ENCODE measurements around the gene REX1BD.

- TF ChIP-seq CTCF (IDR thresholded peaks at IDR 0.05) (no peak), ZFX (IDR thresholded peaks at IDR 0.05; ENCODE audit: borderline replicate concordance) (no peak)
These were observed 12.2 kb upstream of the REX1BD start for GRCh38 chr19:18576383-18576782.
